T47D (cell line): ENCODE results near the gene TMEM41B.

Source experiments
- DNase-seq, 2 experiments: peaks; one replicate each; pipeline versions ENCODE4 v3.0.0 to v3.0.0-alpha.2; 2011 to 2012; ENCODE audit warnings: low read depth in 1 of 2, low spot score in 1 of 2
- JUND ChIP-seq: IDR thresholded peaks from 2 replicates; pipeline ENCODE4 v1.6.1; 2012; ENCODE audit warnings: low read depth
- in situ Hi-C: cut with HindIII; loops from 2 replicates; pipeline ENCODE4 v1.10.0; 2016; ENCODE audit warnings: low sequenced_read_pairs, low pct_unique_long_range_greater_than_20kb

TMEM41B gene

DNA sequence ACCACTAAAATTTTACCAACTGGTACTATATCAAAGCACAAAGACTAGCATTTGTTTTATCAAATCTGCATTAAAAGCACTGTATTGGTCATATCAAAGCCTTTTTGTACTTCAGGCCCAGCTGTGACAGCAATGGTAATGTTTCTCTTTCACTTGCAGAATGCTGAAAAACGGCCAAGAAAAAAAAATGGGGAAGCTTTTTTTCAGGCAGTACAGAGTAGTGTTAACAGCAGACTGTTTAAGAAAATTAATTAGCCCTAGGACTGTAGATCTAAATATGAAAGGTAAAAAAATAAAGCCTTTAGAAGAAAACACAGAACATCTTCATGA, 82.6 kb downstream of the TMEM41B start:
- no peak for TF ChIP-seq JUND
- no peak for DNase-seq
- in situ Hi-C loops = no loop called here
